NB4 (cell line): ENCODE data around the gene SLC27A4.

ENCODE experiments used
- DNase-seq: peaks from one replicate; pipeline ENCODE4 v3.0.0; 2010; ENCODE audit warnings: low read depth
- H3K4me3 ChIP-seq: one replicate; pipeline ENCODE4 v1.5.1; 2011; ENCODE audit warnings: mild to moderate bottlenecking, low read depth, low read length, moderate library complexity
- CTCF ChIP-seq: IDR thresholded peaks from one replicate; pipeline ENCODE4 v1.5.1; 2012; ENCODE audit warnings: low read depth, low read length
- MAX ChIP-seq: IDR thresholded peaks from 2 replicates; pipeline ENCODE4 v1.6.1; 2011; ENCODE audit warnings: low read depth, low read length
- MYC ChIP-seq: IDR thresholded peaks from 2 replicates; pipeline ENCODE4 v1.6.1; 2011; ENCODE audit warnings: low read depth, low read length
- POLR2A ChIP-seq: IDR thresholded peaks from 2 replicates; pipeline ENCODE4 v1.6.1; 2011; ENCODE audit warnings: mild to moderate bottlenecking; ENCODE audit not compliant: insufficient read length; ENCODE audit errors: extremely low read depth

SLC27A4 gene

GRCh38 chr9:128397831-128398230, 57.5 kb downstream of the SLC27A4 start:
- TF ChIP-seq CTCF, result no peak
- no peak for TF ChIP-seq MYC
- no peak for TF ChIP-seq POLR2A
- TF ChIP-seq MAX, result no peak
- no peak for DNase-seq
- no peak overlapping the region for H3K4me3 ChIP-seq

DNA sequence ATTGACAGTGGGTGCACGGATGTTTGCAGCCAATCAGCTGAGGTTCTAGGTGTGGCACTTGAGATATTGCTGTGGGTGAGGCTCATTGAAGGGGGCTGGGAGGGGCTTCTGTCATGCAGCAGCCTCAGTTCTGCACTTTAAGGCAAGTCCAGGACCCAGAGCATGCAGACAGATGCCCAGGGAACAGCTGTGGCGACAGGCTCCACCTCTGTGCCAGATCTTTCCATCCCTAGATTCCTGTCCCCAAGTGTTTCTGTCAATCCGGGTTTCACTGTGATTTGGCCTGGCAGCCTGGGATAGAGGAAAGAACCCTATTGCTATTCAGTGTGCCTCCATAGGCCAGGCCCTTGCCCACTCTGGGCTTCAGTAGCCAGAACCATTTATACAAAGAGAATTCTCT, 59.5 kb downstream of the SLC27A4 start:
- no peak overlapping the region for H3K4me3 ChIP-seq
- DNase-seq, result no peak
- TF ChIP-seq MYC (no peak), POLR2A (no peak), MAX (no peak), CTCF (no peak)

GRCh38 chr9:128404560-128404959, 64.2 kb downstream of the SLC27A4 start:
- no peak for DNase-seq
- H3K4me3 ChIP-seq, result no peak overlapping the region
- TF ChIP-seq CTCF, result no peak
- TF ChIP-seq POLR2A, result no peak
- no peak for TF ChIP-seq MAX
- TF ChIP-seq MYC, result no peak

GRCh38 chr9:128405077-128405779, 64.9 kb downstream of the SLC27A4 start:
- no peak for DNase-seq
- no peak for TF ChIP-seq POLR2A
- no peak for TF ChIP-seq MYC
- no peak for TF ChIP-seq CTCF
- no peak for TF ChIP-seq MAX
- no peak overlapping the region for H3K4me3 ChIP-seq

DNA sequence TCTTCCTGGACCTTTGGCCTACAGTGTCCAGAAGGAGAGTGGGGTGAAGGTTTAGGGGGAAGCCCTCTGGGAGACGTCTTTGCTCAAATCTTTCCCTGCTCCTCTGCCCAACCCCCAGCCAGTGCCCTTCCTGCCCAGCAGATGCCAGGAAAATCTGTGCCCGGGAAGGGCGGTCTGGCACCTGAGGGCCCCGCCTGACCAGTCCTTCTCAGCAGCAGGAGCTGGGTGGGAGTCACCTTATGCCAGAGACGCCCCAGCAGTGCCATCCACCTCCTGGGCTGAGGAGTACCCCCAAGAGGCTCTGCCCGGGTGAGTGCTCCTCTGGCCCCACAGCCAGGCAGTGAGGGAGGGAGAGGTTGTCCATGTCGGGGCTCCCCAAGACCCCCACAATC, 65.4 kb downstream of the SLC27A4 start:
- TF ChIP-seq POLR2A, result no peak
- TF ChIP-seq MYC, result no peak
- TF ChIP-seq CTCF, result no peak
- TF ChIP-seq MAX, result no peak
- H3K4me3 ChIP-seq, result no peak overlapping the region
- DNase-seq, result no peak
